ENCODE data around the gene BTAF1. TPM values are rescaled to one million over a fixed set of nuclear protein-coding genes. Genes with fewer than 3 reads are reported as not detected.

The BTAF1 gene
- total RNA-seq, 3 donors from 2014 or later (not counting 1 experiment from before 2014, with no cell fraction given), result 77.3 to 88.7 (median 80.7) TPM

DNA sequence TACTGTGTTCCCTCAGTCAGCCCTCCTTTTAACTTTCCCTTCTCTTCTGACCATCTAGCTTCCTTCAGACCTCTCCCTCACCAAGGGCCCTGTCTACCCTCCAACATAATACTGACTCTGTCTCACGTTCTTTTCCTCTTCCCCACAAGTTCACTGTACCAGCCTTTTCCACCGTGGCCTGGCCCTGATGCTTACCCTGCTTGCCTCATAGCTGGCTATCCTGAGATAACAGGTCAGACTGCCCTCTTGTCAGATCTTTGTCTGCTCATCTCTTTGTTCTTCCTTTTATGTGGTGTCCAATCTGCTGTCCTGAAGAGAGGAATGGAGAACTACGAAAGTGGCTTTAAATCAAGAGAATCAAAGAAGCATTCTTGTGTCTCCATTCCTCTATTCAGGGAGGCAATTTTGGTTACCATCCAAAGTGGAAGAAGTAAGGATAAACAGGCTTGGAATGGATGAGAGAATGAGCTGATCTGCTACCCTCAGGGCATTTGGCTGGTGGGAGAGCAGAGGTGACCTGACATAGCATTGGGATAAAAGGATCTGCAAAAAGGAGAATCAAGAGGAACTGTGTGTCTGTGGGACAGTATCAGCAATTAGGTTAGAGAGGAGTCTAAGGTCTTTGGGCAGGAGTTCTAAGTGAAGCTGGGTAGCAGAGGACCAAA is 8.1 kb downstream of the BTAF1 start:
- WGBS (ENCODE audit: insufficient coverage), result 64% methylated on average over 2 of the region's 3 CpGs
- DNase-seq (no peak), ATAC-seq (no peak)
- Mint-ChIP-seq H3K36me3 (peaks cover 7% of the 10 kb centered on the region), H3K27me3 (ENCODE audit: low read depth in 2 of 2) (no peaks in the 10 kb centered on the region), H3K27ac (peak overlapping the region in 1 of 2 donors; percentile 8), H3K4me1 (peaks cover 45 to 56% of the 10 kb centered on the region in 2 donors), H3K4me3 (no peak overlapping the region), H3K9me3 (no peaks in the 10 kb centered on the region)
- Histone ChIP-seq H3K4me3 (ENCODE audit: low read length) (no peak overlapping the region), H3K27ac (ENCODE audit: low read length) (no peak overlapping the region), H3K36me3 (ENCODE audit: control insufficient read depth, insufficient read depth, low read length) (peaks cover 24% of the 10 kb centered on the region), H3K9me3 (ENCODE audit: control insufficient read depth, insufficient read depth, low read length) (no peaks in the 10 kb centered on the region), H3K27me3 (ENCODE audit: control insufficient read depth, insufficient read depth, low read length) (no peaks in the 10 kb centered on the region), H3K4me1 (ENCODE audit: control insufficient read depth, insufficient read depth, low read length) (peaks cover 4% of the 10 kb centered on the region)
- intact Hi-C loops (cut with micrococcal nuclease), result no loop called here
- no peak for TF ChIP-seq CTCF (IDR thresholded peaks at IDR 0.05)

GRCh38 chr10:91932737-91933136 is 9.2 kb downstream of the BTAF1 start:
- Mint-ChIP-seq H3K36me3 (peaks cover 7% of the 10 kb centered on the region), H3K9me3 (no peaks in the 10 kb centered on the region), H3K4me1 (peaks cover 39 to 51% of the 10 kb centered on the region in 2 donors), H3K4me3 (no peak overlapping the region), H3K27ac (peak overlapping the region in 1 of 2 donors; percentile 0), H3K27me3 (ENCODE audit: low read depth in 2 of 2) (no peaks in the 10 kb centered on the region)
- Histone ChIP-seq H3K9me3 (ENCODE audit: control insufficient read depth, insufficient read depth, low read length) (no peaks in the 10 kb centered on the region), H3K27ac (ENCODE audit: low read length) (no peak overlapping the region), H3K36me3 (ENCODE audit: control insufficient read depth, insufficient read depth, low read length) (peaks cover 20% of the 10 kb centered on the region), H3K4me3 (ENCODE audit: low read length) (no peak overlapping the region), H3K27me3 (ENCODE audit: control insufficient read depth, insufficient read depth, low read length) (no peaks in the 10 kb centered on the region), H3K4me1 (ENCODE audit: control insufficient read depth, insufficient read depth, low read length) (peaks cover 4% of the 10 kb centered on the region)
- TF ChIP-seq CTCF (IDR thresholded peaks at IDR 0.05), result no peak
- peak; percentile 41 to 57 (median 47) for ATAC-seq
- DNase-seq, result no peak
- intact Hi-C loops (cut with micrococcal nuclease), result no loop called here
- 92% methylated on average over 1 of the region's 1 CpG for WGBS (ENCODE audit: insufficient coverage)

DNA sequence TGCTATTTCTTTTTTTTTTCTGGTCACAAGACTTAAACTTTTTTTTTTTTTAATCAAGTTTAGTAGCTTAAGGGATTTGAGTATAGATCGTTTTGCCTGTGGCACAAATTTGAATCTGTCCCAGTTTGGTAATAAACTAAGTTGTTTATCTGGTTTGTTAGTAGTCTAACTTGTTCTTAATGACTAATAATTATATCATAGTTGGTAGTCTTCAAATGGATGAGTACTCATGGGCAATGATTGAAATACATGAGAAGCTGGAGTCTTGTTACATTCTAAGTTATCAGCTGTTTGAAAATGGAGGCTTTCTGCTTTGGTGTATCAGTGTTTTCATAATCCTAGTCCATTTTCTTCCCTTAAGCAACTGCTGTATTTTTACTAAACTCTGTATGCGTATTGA is 12.3 kb downstream of the BTAF1 start:
- no peak for DNase-seq
- no peak overlapping the region for H3K4me3 Mint-ChIP-seq
- peaks cover 22% of the 10 kb centered on the region for H3K36me3 ChIP-seq (ENCODE audit: control insufficient read depth, insufficient read depth, low read length)
- H3K27ac Mint-ChIP-seq, result no peak overlapping the region
- no peak overlapping the region for H3K27ac ChIP-seq (ENCODE audit: low read length)
- H3K4me3 ChIP-seq (ENCODE audit: low read length), result no peak overlapping the region
- 88% methylated on average over 1 of the region's 2 CpGs for WGBS (ENCODE audit: insufficient coverage)
- H3K9me3 ChIP-seq (ENCODE audit: control insufficient read depth, insufficient read depth, low read length), result no peaks in the 10 kb centered on the region
- no peaks in the 10 kb centered on the region for H3K27me3 ChIP-seq (ENCODE audit: control insufficient read depth, insufficient read depth, low read length)
- H3K4me1 ChIP-seq (ENCODE audit: control insufficient read depth, insufficient read depth, low read length), result peaks cover 4% of the 10 kb centered on the region
- ATAC-seq, result no peak
- intact Hi-C loops (cut with micrococcal nuclease), result no loop called here
- no peaks in the 10 kb centered on the region for H3K9me3 Mint-ChIP-seq
- peaks cover 7% of the 10 kb centered on the region for H3K36me3 Mint-ChIP-seq
- TF ChIP-seq CTCF (IDR thresholded peaks at IDR 0.05), result no peak
- H3K4me1 Mint-ChIP-seq, result peaks cover 50 to 56% of the 10 kb centered on the region in 2 donors
- H3K27me3 Mint-ChIP-seq (ENCODE audit: low read depth in 2 of 2), result no peaks in the 10 kb centered on the region

GRCh38 chr10:91939653-91940052 is 16.1 kb downstream of the BTAF1 start:
- no peak for TF ChIP-seq CTCF (IDR thresholded peaks at IDR 0.05)
- H3K4me3 Mint-ChIP-seq, result no peak overlapping the region
- H3K27ac ChIP-seq (ENCODE audit: low read length), result no peak overlapping the region
- no peaks in the 10 kb centered on the region for H3K27me3 Mint-ChIP-seq (ENCODE audit: low read depth in 2 of 2)
- no peaks in the 10 kb centered on the region for H3K9me3 Mint-ChIP-seq
- no peaks in the 10 kb centered on the region for H3K4me1 ChIP-seq (ENCODE audit: control insufficient read depth, insufficient read depth, low read length)
- peaks cover 13% of the 10 kb centered on the region for H3K36me3 Mint-ChIP-seq
- no peak overlapping the region for H3K4me3 ChIP-seq (ENCODE audit: low read length)
- intact Hi-C loops (cut with micrococcal nuclease), result no loop called here
- H3K4me1 Mint-ChIP-seq, result peaks cover 26 to 27% of the 10 kb centered on the region in 2 donors
- no peaks in the 10 kb centered on the region for H3K9me3 ChIP-seq (ENCODE audit: control insufficient read depth, insufficient read depth, low read length)
- WGBS (ENCODE audit: insufficient coverage), result 94% methylated on average over 4 of the region's 4 CpGs
- H3K27me3 ChIP-seq (ENCODE audit: control insufficient read depth, insufficient read depth, low read length), result no peaks in the 10 kb centered on the region
- ATAC-seq, result no peak
- no peak for DNase-seq
- H3K27ac Mint-ChIP-seq, result no peak overlapping the region
- H3K36me3 ChIP-seq (ENCODE audit: control insufficient read depth, insufficient read depth, low read length), result peaks cover 24% of the 10 kb centered on the region

Data from natural killer cell (primary cell).